GM20000 (cell line): ENCODE measurements around the gene SNAP25.

Experiments
- DNase-seq: peaks from one replicate; pipeline ENCODE4 v3.0.0; 2012; ENCODE audit warnings: low spot score
- CTCF ChIP-seq: IDR thresholded peaks from 2 replicates; pipeline ENCODE4 v1.5.1; 2012; ENCODE audit warnings: mild to moderate bottlenecking, control low read depth; ENCODE audit errors: extremely low read depth, missing control alignments

The SNAP25 gene

GRCh38 chr20:10322073-10323012 is 103.7 kb downstream of the SNAP25 start:
- no peak for TF ChIP-seq CTCF
- DNase-seq, result no peak

- TF ChIP-seq CTCF, result no peak
- no peak for DNase-seq
Measured at GRCh38 chr20:10323729-10324128, 105.1 kb downstream of the SNAP25 start.

GRCh38 chr20:10324198-10324847 is 105.7 kb downstream of the SNAP25 start:
- TF ChIP-seq CTCF, result no peak
- DNase-seq, result no peak

GRCh38 chr20:10328897-10329255 is 110.2 kb downstream of the SNAP25 start:
- no peak for DNase-seq
- no peak for TF ChIP-seq CTCF

- no peak for TF ChIP-seq CTCF
- no peak for DNase-seq
Measured at GRCh38 chr20:10329387-10330005, 110.9 kb downstream of the SNAP25 start.

- no peak for DNase-seq
- no peak for TF ChIP-seq CTCF
Measured at GRCh38 chr20:10330071-10330470, 111.4 kb downstream of the SNAP25 start.

- no peak for DNase-seq
Measured at GRCh38 chr20:10332656-10333415, 114.2 kb downstream of the SNAP25 start.

More at GRCh38 chr20:10332656-10333415, 114.2 kb downstream of the SNAP25 start:
- TF ChIP-seq CTCF, result no peak
